Measurements from ENCODE around the gene CLTCL1.
"Not testable (repeated sequence)": the region's sequence is repeated elsewhere in the genome, so short reads cannot be mapped to it uniquely, and the experiment has no call there.

CLTCL1 gene

DNA sequence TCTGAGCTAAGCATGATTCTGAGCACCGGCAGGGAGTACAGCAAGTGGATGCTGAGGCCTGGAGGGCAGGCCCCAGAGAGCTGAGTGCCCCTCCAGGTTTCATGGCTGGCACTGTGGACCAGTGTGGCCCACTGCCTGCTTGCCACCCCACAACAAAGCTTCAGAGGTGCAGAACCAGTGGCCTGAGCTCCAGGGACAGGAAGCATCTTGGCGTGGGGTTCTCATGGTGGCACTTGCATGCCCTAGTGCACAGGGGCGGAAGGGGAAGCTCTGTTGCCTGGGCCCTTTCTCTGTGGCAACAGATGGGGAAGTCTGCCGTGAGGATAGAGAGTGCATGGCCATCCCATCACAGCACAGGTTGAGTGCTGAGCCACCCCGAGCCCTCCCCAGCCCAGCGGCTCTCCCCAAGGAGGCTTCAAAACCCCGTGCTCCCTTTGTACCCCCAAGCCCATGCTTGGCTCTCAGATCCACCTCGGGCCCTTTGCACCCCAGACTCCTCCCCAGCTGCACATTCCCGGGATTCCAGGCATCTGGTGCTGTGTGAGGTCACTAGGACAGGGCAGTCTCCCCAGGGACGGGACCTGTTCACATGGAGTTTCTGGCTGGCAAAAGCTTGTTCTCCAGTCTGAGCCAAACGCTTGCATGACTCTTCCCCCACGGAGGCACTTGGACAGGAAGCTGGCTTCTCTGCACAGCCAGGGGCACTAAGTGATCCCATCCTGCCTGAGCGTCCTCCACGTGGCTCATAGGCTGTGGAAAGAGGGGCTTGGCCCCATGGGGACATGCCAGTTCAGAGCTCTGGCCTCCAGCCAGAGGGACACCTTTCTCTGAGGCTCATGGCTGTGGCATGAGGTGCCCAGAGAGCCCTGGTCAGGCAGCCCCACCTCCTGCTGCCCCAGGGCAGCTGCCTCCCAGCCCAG lies 117.2 kb downstream of the CLTCL1 start:
- DNase-seq = no peak

DNA sequence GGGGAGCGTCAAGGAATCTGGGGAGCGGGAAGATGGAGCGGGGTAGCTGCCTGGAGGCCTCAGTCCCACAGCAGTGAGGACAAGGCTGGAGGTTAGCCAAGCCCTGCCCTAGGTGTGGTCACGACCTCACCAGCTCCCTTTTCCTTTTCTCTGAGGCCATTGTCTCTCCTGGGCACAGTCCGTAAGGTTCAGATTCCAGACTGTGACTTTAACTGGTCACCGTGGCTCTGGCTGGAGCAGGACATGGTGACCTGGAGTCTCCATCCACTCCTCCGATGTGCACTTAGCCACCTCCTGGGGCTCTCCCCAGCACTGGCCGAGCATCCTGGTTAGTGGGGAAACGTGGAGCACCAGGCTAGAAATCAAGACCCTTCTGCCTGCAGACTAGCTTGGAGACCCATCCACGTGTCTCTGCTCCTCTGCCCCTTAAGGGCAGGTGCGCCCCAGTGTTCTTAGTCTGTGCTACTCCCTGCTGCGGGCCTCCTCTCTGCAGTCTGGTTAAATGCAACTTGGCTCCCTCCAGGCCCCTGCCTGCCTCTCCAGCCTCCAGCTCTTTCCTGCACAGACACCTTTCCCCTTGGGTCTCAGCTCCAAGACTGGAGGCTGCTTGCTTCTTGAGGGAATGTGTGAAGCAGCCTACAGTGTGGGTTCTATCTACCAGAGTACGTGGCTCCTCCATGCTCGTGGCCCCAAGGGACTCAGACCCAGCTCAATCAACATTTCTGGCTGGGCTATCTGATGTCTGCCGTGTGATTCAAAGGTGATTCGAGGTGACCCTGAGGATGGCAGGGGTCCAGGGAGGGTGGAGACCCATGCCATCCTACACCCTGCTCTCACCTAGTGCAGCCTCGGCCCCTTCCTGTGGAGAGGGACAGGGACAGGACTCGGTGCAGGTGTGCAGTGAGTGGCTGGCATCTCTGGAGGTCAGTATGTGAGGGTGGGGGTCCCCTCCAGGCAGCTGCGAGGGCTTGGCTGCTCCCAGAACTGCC lies 118.2 kb downstream of the CLTCL1 start:
- no peak for DNase-seq

DNA sequence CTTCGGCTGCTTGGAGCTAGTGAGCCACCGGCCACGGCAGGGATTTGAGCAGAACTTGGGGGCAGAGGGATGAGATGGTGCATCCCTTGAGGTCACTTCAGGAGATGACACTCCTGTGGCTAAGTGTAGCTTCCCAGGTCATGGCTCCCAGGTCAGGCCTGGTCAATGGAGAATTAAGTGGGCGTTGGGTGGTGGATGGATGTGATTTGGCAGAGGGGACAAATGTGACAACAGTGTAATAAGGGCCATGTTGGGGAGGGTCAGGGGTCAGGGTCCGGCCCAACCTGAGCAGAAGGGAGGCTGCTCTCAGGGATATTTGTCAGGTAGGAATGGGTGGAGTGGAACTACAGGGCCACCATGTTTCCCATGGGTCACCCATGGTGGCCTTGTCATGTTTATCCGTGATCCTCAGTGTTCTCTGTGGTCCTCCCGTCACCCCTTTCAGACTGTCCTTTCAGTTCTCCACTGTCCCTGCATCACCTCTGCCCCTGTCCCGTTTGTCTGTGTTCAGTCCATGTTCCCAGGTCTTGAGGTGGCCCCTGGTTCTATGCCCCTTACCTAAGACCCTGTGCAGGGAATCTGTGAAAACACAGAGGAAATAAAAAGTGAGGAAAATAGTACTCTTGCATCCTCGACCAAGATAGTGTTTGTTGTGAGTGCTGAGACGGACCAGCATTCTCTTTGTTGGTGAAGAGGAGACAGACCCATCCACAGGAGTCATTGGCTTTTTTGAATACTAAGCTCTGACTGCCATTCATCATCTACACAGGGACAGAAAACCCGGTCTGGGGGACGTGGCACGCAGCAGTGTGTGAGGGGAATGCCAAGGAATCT lies 119.1 kb downstream of the CLTCL1 start:
- no peak for DNase-seq

DNA sequence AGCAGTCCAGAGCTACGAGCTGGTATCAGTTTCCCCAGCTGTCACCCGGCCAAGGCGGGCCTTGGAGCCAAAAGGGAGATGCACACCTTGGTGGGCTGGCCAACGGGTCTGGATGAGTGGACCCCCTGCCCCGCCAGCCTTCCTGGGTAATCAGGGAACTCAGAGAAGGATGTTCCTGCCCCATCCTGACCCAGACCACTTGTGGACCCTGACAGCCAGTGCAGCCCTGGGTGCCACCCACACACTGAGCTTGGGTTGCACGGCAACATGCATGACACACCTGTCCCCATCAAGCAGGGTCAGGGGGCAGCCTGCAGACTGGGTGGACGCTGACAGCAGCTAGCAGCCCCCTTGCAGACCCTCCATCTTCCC lies 121.6 kb downstream of the CLTCL1 start:
- no peak for DNase-seq

DNA sequence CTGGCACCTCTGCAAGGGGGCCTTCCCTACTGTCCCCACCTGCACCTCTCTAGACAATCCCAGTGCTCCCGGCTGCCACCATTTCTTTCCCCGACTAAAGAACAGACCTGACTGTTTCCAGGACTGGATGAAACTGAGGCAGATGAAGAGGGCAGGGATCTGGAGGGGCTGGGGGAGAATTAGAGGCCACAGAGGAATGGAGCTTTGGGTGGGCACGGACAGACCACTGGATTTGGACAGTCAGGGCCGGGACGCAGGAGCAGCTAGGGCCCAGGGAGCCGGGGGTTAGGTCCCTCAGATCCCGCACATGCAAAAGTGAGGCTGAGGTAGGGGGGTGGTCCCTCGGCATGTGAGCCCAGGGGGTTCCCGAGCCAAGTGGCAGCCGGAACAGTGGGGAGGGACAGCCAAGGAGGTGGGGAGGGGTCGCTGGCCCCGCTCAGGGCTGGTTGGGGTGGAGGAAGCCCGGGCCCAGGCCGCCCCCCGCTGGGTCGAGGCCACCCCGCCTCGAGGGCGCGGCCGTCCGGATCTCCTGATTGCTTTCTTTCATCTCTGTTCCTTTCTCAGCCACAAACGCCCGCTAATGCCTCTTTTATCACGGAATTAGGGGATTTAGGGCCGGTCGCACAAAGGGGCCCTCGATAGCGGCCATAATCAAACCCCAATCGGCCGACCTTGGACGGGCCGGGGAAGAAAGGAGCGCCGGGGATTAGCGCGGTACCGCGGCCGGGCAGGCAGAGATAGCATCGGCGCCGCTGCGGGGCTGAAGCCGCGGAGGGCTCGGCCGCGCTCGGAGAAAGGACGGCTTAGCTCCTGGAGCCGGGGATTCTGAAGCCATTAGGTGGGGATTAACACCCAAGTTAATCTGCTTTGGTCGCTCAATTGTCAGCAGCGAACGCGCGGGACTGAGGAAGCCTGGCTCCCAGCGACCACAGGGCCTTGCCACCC lies 122.2 kb downstream of the CLTCL1 start:
- no peak for DNase-seq

DNA sequence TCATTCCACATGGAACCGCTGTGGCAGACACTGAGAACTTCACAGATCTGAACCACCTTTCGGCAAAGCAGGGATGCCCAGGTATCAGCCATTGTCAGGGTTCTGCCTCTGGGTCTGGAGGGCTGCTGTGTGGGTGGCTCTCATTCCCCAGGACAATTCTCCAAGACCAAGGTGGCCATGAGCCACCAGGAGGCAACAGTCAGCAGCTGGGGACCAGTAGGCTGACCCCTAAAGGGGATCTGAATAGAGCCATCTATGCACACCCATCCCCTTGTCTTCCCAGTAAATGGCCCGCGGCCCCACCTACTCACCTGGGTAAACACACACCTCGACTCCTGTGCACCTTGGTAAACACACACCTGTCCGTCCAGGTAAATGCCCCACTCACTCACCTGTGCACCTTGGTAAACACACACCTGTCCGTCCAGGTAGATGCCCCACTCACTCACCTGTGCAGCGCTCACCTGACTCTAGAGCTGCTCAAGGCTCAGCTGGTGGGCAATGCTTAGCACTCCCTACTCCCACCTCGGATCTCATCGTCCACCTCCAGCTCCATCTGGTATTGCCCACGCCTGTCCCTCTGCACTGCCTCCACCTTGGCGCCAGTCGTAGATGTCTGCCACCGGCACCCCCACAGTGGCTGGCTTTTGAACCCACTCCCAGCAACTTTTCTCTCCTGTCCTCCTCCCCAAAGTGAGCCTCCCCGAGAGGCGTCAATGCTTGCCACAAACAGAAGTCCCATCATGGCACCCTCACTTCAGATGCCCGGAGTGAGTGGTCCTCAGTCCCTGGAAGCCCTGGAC lies 123.2 kb downstream of the CLTCL1 start:
- no peak for DNase-seq

DNA sequence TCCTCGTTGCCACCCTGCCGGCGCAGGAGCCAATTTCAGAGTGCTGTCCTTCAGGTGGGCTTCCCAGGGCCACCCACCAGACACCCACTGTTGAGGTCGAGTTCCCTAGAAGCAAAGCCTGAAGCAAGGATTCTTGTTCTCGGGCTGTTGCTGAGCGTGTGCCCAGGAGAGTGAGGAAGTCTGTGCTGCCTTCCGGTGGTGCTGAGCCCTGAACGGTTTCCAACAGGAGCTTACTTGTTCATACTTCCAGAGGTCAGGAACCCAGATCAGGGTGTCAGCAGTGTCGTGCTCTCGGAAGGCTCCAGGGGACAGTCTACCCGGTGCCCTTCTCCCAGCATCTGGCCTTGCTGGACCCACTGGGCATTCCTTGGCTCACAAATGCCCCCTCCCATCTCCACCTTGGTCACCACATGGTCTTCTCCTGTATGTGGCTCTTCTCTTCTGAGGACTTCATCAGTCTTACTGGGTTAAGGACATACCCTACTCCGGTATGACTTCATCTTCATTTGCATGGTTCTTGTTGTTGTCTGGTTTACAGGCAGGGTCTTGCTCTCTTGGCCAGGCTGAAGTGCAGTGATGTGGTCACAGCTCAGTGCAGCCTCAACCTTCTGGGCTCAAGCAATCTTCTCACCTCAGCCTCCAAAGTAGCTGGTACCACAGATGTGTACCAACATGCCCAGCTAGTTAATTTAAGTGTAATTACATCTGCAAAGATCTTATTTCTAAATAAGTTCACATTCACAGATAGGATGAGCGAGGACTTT lies 124.2 kb downstream of the CLTCL1 start:
- no peak for DNase-seq

DNA sequence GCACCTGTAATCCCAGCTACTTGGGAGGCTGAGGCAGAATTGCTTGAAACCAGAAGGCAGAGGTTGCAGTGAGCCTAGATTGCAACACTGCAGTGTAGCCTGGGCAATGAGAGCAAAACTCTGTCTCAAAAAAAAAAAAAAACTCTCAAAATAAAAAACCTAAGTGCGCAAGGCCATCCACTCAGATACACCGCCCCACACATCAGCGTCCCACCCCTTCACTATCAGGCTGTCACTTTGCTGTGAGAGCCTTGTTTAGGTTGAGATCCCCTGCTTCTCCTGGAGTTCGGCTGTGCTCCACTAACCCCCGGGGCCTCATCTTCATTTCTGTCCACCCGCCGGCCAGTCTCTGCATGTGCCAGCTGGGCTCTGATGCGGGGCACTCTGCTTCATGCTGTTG lies 125.1 kb downstream of the CLTCL1 start:
- no peak for DNase-seq

DNA sequence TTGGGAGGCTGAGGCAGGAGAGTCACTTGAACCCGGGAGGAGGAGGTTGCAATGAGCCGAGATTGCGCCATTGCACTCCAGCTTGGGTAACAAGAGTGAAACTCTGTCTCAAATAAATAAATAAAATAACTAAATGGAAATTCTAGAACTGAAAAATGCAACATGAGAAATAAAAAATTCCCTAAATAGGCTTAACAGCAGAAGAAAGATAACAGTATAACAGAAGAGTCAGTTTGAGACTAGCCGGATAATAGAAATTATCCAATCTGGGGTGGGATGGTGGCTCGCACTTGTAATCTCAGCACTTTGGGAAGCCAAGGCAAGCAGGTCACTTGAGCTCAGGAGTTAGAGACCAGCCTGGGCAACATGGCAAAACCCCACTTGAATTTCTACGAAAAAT lies 127.1 kb downstream of the CLTCL1 start:
- DNase-seq = no peak

DNA sequence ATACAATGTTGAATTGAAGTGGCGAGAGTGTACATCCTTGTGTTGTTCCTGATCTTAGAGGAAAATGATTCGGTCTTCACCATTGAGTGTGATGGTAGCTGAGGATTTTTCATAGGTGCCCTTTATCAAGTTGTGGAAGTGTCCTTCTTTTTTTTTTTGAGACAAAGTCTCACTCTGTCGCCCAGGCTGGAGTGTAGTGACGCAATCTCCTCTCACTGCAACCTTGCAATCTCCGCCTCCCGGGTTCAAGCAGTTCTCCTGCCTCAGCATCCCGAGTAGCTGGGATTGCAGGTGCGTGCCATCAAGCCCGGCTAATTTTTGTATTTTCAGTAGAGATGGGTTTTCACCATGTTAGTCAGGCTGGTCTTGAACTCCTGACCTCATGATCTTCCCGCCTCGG lies 132.9 kb downstream of the CLTCL1 start:
- not testable (repeated sequence) for DNase-seq

DNA sequence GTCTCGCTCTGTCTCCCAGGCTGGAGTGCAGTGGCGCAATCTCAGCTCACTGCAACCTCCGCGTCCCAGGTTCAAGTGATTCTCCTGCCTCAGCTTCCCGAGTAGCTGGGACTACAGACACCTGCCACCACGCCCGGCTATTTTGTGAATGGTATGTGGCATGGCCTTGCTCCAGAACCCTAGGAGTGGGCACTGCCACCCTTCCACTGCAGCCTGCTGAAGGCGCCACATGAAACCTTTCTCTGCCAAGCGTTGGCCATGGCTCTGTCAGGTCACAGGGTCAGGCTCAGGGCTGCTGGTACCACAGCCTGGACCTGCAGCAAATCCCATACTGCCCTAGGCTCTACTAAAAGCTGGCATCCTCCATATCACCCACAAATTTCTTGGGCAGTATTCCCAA lies 135.4 kb downstream of the CLTCL1 start:
- not testable (repeated sequence) for DNase-seq

DNA sequence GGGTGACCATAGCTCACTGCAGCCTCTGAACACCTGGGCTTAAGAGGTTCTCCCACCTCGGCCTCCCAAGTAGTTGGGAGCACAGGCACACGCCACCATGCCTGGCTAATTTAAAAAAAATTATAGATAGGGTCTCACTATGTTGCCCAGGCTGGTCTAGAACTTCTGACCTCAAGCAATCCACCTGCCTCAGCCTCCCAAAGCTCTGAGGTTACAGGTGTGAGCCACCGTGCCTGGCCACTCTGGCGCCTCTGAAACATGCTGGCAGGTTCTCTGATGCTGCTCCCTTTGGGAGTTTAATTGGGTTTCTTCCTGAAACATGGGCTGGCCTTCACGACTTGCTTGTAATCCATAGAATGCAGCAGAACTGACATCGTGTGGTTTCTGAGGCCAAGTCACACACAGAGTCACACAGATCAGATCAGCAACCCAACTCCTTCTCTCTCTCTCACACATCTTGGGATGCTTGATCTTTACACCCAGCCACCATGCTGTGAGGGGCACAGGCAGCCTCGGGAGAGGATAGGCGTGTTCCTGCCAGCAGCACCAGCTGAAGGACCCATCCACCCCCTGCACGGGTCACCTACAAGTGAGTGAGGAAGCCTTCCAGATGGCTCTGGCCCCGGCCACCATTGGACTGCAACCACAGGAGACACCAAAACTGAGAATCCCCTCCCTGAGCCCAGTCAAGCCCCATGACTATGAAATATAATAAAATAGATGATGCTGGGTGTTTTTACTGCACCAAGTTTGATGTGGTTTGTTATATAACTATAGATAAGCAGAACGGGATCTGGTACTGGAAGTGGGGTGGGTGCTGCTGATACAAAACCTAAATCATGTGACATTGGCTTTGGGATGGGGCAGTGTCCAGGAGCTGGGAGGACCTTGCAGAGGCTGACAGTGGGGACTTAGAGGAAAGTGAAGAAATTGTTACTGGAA lies 138.3 kb downstream of the CLTCL1 start:
- no peak for DNase-seq

DNA sequence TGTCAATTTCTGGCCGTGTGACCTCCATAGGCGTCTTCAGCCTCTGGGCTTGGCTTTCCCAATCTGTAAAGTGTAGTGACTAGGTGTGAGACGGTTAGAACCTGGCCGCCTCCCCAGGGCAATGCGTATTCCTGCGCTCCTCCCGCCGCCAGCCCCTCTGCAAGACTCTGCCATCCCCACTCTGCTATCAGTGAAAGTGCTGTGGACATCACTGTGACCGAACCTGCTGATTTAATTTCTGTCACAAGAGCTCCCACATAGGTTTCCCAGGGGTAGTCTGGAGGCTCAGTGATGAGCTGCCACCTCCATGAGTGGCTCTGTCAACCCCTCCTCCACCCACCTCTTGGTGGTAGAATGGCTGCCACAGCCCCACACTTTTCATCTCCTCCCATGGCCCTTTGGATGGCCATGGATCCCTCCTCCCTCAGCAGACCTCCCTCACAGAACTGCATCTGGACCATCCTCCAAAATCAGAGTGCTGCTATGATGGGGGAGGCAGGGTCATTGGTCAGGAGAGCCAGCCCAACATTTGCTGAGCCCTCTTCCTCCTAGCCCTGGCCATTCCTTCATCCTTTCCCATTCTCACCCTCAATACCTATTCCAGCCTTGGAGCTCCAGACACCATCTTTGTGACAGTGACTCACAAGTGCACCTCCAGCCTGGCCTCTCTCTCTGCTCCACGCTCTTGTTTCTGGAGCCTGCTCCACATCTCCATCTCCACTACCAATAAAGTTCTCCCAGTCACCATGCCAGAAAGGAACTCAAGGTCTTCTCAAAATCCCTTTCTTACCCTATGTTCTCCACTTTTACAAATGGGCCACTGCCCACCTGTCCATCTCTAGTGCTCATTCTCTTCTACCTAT lies 140.0 kb downstream of the CLTCL1 start:
- no peak for DNase-seq

DNA sequence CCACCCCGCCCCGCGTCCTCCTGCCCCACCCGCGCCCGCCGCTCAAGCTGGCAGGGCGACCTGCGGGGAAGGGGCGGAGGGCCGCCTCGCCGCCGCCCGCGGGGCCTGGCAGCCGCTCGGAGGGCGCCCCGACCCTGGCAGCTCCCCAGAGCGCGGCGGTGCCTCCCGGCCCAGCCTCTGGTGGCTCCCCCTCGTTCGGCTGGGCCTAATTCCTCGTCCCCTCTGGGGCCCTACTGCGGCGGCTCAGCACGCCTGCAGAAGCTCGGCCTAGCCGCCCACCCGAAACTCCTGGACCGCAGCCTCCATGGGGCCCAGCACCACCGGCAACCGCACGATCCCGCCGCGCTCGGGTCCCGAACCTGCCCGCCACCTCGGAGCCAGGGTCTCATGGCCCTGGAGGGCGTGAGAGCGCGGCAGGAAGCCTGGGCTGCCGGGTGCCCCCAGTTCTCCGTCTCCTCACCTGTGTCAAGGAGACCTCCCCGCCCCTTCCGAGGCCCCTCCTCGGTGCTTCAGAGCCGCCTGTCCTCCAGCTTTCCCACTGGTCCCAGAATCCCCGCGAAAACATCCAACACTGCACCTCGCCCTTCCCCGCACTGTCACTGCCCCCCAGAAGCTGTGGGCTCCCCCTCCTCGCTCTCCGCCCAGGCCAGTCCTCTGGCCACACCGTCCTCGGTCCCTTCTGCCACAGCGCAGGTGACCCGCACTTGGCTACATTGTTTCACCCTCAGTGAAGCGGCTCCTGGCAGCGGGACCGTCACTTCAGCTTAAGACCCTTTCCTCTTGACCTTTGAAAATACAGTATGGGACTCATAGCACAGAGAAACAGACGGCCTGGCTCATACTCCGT lies 140.8 kb downstream of the CLTCL1 start:
- DNase-seq = no peak

DNA sequence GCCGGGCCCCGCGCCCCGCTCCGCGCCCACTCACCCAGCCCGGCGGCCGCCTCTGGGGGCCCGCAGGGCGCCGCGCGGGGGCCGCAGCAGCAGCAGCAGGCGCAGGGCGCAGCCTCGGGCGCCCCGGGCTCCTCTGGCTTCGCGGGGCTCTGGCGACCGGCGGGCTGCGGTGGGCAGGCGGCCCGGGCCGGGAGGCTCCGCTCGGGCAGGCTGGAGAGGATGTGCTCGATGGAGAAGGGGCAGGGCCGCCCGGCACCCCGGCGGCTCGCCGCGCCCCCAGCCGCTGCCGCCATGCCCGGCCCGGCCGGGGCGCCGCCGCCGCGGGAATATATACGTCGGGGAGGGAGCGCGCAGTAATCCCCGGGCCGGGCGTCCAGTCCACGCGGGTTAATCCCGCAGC lies 141.5 kb downstream of the CLTCL1 start, which contains the start of gene GSC2:
Gene GSC2, minus strand, starts transcription at position 302 of the 400 bp plus-strand sequence. Its CDS starts 9 bp downstream, at position 293.
- no peak for DNase-seq

DNA sequence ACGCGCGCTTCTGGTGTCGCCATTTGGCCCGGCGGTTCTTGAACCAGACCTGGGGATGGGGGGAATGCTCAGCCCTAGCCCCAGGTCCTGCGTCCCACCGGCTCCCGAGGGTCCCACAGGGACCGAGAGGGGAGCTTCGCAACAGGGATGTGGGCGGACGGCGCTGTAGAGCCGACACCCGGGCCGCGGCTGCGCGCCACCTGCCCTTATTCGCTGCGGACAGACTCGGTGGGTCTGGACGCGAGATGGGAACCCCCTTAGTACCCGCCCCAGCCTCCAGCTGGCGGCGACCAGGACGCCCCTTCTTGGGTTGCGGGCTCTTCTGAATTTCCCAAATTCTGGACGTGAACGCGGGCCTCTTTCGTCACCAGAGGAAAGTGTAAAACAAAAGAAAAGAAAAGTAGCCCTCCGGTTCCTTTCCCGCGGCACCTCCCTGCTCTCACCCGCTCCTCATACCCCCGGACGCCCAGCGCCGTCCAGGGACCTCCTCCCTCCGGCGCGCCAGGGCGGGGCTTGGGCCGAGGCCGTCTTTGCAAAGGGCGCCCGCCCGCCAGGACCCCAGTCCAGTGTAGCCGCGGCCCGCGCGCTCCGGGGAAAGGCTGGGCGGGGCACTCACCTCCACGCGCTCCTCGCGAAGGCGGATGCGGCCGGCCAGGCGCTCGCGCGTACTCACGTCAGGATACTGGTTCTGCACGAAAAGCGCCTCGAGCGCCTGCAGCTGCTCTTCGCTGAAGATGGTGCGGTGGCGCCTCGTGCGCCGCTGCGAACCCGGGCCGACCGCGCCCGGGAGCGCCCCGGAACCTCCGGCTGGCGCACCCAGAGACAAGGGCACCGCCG lies 142.3 kb downstream of the CLTCL1 start:
- DNase-seq = peak in 1 of 2 experiments; percentile 41

All from NCI-H2081 (cell line).